PC-3 (cell line): ENCODE data around the gene RAB23.

Experiments
- CTCF ChIP-seq: fragments of 300-600 bp; sonication (generic); conservative IDR thresholded peaks from 2 replicates; pipeline ENCODE4 v1.5.1; 2017; ENCODE audit warnings: antibody characterized with exemption, low read depth, mild to moderate bottlenecking, low read length
- EZH2 ChIP-seq: fragments of 300-600 bp; sonication (generic); IDR thresholded peaks from one replicate; pipeline ENCODE4 v1.6.1; 2017; ENCODE audit warnings: antibody characterized with exemption, mild to moderate bottlenecking, low read length; ENCODE audit not compliant: unreplicated experiment

- TF ChIP-seq EZH2 (no peak), CTCF (no peak)
These were observed 21.8 kb upstream of the RAB23 start for GRCh38 chr6:57243954-57244353.
